A549 (cell line): ENCODE measurements around the gene KIF20B.

Source experiments
- BHLHE40 ChIP-seq: IDR thresholded peaks from 2 replicates; pipeline ENCODE4 v1.6.1; 2012; ENCODE audit warnings: low read depth, low read length, inconsistent platforms
- EP300 ChIP-seq, 2 experiments: fragments of >200 bp; sonication (Bioruptor Twin); formaldehyde crosslinking; IDR thresholded peaks; 2 replicates in 1 of 2; 3 replicates in 1 of 2; pipeline ENCODE4 v1.6.1; 2016 to 2017
- POLR2A ChIP-seq: IDR thresholded peaks from 2 replicates; pipeline ENCODE4 v1.6.1; 2012; ENCODE audit warnings: mild to moderate bottlenecking, low read length
- RARB ChIP-seq: fragments of 250-450 bp; sonication (Bioruptor Pico); IDR thresholded peaks from 2 replicates; pipeline ENCODE4 v1.8.0; 2021; ENCODE audit warnings: mild to moderate bottlenecking, moderate library complexity
- RFX5 ChIP-seq: fragments of 450-650 bp; IDR thresholded peaks from 2 replicates; pipeline ENCODE4 v1.7.1; 2014; ENCODE audit warnings: antibody characterized with exemption, mild to moderate bottlenecking, moderate library complexity
- ZFP36 ChIP-seq: fragments of 450-650 bp; IDR thresholded peaks from 2 replicates; pipeline ENCODE4 v1.6.1; 2014; ENCODE audit warnings: borderline replicate concordance; ENCODE audit not compliant: partially characterized antibody
- TF ChIP-seq, protein P1 (sequence below): fragments of >200 bp; sonication (Bioruptor Twin); formaldehyde crosslinking; IDR thresholded peaks from 3 replicates; pipeline ENCODE4 v1.5.1; 2016
- TF ChIP-seq, protein P2 (sequence below): IDR thresholded peaks from 2 replicates; pipeline ENCODE4 v1.6.1; 2012
- TF ChIP-seq, protein P3 (sequence below): fragments of 200-600 bp; sonication (generic); IDR thresholded peaks from 2 replicates; pipeline ENCODE4 v1.6.1; 2016; ENCODE audit warnings: antibody characterized with exemption, mild to moderate bottlenecking, moderate library complexity
- TF ChIP-seq, protein P4 (sequence below): fragments of 450-650 bp; IDR thresholded peaks from 2 replicates; pipeline ENCODE4 v1.6.1; 2014; ENCODE audit warnings: antibody characterized with exemption

DNA sequence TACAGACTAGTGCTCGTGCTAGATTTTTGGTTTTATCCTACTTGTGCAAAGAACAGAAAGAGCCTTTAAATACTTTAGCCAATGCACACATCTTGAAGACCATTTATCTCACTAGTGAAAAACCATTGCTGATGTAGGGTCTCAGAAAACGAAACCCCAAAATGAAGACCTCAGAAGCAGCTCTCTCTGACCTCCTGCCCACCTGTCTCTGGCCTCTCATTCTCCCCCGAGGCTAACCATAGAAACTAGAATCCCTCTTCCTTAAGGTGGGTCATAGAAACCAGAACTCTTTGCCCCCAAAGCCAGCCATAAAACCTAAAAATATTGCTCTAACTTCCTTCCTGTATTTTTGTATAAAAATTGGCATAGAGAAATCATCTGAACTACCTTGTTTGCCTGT, 112.2 kb downstream of the KIF20B start:
- TF ChIP-seq, protein P1, sequence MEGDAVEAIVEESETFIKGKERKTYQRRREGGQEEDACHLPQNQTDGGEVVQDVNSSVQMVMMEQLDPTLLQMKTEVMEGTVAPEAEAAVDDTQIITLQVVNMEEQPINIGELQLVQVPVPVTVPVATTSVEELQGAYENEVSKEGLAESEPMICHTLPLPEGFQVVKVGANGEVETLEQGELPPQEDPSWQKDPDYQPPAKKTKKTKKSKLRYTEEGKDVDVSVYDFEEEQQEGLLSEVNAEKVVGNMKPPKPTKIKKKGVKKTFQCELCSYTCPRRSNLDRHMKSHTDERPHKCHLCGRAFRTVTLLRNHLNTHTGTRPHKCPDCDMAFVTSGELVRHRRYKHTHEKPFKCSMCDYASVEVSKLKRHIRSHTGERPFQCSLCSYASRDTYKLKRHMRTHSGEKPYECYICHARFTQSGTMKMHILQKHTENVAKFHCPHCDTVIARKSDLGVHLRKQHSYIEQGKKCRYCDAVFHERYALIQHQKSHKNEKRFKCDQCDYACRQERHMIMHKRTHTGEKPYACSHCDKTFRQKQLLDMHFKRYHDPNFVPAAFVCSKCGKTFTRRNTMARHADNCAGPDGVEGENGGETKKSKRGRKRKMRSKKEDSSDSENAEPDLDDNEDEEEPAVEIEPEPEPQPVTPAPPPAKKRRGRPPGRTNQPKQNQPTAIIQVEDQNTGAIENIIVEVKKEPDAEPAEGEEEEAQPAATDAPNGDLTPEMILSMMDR: no peak
- no peak for TF ChIP-seq ZFP36
- TF ChIP-seq EP300 (IDR thresholded peaks at IDR 0.05): no peak
- TF ChIP-seq, protein P2, sequence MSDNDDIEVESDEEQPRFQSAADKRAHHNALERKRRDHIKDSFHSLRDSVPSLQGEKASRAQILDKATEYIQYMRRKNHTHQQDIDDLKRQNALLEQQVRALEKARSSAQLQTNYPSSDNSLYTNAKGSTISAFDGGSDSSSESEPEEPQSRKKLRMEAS: no peak
- TF ChIP-seq, protein P3, sequence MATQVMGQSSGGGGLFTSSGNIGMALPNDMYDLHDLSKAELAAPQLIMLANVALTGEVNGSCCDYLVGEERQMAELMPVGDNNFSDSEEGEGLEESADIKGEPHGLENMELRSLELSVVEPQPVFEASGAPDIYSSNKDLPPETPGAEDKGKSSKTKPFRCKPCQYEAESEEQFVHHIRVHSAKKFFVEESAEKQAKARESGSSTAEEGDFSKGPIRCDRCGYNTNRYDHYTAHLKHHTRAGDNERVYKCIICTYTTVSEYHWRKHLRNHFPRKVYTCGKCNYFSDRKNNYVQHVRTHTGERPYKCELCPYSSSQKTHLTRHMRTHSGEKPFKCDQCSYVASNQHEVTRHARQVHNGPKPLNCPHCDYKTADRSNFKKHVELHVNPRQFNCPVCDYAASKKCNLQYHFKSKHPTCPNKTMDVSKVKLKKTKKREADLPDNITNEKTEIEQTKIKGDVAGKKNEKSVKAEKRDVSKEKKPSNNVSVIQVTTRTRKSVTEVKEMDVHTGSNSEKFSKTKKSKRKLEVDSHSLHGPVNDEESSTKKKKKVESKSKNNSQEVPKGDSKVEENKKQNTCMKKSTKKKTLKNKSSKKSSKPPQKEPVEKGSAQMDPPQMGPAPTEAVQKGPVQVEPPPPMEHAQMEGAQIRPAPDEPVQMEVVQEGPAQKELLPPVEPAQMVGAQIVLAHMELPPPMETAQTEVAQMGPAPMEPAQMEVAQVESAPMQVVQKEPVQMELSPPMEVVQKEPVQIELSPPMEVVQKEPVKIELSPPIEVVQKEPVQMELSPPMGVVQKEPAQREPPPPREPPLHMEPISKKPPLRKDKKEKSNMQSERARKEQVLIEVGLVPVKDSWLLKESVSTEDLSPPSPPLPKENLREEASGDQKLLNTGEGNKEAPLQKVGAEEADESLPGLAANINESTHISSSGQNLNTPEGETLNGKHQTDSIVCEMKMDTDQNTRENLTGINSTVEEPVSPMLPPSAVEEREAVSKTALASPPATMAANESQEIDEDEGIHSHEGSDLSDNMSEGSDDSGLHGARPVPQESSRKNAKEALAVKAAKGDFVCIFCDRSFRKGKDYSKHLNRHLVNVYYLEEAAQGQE: no peak
- no peak for TF ChIP-seq RFX5
- TF ChIP-seq, protein P4, sequence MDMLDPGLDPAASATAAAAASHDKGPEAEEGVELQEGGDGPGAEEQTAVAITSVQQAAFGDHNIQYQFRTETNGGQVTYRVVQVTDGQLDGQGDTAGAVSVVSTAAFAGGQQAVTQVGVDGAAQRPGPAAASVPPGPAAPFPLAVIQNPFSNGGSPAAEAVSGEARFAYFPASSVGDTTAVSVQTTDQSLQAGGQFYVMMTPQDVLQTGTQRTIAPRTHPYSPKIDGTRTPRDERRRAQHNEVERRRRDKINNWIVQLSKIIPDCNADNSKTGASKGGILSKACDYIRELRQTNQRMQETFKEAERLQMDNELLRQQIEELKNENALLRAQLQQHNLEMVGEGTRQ: no peak
- no peak for TF ChIP-seq POLR2A
- TF ChIP-seq RARB (CRISPR knock-in tag): no peak
- TF ChIP-seq BHLHE40: no peak
